ENCODE measurements around the gene PTPN23.

The PTPN23 gene

DNA sequence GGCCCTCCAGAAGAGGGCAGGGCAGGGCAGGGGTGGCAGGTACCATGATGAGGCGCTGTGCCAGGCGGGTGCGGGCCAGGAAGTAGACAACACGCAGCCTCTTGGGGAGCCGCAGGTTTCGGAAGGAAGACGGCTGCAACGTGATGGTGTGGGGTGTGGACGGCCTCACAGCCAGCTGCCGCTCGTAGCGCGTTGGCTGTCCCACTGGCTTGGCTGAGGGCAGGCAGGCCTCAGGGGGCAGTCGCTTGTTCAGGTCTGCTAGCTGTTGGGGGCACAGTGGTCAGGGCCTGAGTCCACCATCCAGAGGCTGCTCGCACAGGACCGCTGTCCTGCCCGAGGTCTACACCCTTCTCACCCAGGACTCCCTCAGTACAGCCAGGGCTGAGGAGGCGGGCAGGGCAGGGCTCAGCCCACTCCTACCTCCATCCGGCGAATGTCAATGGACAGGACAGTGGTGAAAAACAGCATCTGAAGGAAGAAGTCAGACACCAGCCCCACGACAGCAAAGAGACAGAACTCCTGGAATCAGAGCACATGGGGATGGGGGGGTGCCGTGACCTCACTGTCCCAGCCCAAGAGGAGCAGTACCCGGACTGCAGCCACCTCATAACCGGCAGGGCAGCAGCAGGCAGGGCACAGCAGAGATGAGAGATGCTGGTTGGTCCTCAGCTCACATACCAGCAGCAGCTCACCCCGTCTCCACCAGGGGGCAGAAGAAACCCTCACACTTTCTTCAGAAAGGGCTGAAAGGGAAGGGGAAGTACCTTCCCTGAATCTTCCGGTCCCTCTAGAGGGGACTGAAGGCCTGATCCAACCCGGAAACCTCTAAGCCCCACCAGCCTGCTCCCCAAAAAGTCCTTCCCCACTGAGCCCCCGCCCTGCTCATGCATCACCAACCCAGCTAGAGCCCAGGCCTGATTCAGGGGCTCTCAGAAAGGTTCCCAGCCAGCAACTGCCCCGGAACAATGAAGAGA, 40.0 kb downstream of the PTPN23 start:
- DNase-seq (ENCODE audit: low read depth in 3 of 3): peak; percentile 78 to 91 (median 80)

DNA sequence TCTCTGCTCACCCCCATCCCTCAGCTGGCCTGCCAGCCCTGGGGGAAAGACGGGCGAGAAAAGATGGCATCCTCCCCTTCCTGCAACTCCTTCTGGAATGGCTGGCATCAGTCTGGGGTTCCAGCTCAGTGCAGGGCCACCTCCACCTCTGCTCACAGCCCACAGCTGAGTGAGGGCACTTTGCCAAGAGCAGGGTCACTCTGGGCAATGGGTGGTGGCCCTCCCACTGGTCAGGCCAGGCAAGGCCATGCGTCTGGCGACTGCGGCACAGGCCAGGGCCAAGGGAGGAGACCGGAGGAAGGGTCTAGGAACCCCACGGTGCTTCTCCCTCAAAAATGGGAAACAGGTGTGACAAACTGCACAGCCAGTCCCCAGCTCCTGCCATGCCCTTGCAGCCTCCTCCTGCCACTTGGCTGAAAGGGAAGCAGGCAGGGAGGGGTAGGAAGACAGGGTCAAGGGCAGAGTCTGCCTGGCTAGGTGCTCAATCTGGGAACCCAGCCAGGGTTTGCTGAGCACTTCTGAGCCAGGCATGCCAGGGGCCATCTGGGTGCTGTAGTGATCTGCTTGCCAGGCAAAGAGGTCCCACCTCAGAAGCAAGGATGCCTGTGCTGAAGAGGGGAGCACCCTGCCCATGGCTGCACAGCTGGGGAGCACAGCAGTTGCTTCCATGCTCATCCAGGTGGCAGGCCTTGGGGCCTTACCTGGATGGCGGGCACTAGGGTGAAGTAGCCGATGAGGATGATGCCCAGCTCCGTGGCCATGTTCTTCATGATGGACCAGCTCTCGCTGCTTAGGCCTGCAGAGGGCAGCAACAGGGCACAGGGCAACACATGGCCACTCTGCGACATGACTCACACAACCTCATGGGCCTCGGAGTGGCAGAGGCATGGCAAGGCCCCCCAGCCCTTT, 41.2 kb downstream of the PTPN23 start:
- no peak for DNase-seq (ENCODE audit: low read depth in 3 of 3)

DNA sequence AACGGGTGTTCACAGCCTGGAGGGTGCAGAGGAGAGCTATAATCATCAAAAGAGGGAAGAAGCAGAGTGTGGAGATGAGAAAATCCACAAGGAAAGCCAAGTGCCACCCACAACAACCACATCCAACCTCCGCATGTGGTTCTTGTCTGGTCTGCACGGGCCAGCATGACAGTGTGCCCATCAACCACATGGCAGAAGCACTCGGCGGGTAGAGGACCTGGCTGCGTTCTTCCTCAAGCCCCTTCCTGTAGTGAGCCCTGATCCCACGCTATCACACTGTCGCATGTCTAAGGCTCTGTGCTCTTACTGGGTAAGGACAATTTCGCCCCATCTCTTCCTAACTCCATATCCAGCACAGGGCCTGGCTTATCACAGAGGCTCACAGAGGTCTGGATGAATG, 41.9 kb downstream of the PTPN23 start:
- DNase-seq (ENCODE audit: low read depth in 3 of 3): no peak

DNA sequence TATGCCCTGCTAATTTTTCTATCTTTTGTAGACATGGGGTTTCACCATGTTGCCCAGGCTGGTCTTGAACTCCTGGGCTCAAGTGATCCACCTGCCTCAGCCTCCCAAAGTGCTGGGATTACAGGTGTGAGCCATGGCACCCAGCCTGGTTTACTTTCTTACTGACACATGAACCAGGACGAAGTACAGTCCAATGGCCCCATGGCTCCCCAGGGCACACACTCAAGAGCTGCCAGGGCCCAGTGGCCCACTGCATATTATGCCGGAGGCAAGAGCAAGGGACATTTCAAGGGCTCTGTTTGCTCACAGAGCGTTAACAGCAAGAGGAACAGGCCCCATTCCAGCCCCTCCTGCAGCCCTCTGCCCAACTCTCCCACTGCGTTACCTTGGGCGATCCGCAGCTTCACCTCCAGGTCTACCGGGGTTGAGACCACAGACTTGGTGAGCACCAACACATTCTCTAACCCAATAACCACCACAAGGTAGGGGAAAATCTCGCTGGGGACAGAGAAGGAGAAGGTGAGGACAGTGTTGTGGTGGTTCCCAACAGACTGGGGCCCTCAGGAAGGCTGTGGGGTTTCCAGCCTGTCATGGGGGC, 42.8 kb downstream of the PTPN23 start:
- DNase-seq (ENCODE audit: low read depth in 3 of 3): no peak

DNA sequence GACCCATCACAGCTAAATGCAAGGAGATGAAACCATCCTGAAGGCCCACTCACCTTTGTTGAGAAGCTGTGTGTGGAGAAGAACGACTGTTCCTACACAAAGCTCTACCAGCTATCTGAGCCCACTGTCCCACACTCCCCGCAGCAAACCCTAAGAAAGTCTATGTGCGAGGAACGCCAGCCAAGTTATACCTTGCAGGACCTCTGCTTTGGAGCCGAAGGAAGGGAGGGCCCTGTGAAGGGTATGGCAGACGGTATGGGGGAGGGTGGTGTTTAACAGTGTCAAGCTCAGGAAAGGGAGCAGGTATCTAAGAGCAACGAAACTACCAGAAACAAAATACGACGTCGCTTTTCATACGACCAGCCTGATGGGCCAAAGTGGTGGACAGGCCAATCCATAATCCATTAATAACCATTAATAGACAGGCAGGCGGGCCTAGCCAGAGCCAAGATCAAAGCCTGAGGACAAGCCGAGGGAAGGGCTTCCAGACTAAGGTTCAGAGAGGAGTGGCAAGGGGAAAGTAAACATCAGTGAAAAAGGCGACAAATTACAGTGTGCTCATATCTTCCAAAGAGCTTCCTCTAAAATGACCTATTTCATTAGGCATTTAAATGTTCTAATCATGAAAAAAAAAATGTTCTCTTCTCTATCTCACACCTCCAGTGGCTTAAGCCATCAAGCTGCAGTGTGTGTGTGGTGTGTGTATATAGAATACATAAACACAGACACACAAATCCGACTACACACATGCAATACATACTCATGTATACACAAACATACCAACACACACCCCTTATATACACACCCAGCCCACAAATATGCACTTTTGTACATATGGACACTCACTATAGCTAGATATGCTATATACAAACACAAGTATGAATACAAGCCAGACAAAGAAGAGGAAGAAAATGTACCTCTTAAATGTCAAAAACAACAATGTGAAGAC, 43.9 kb downstream of the PTPN23 start:
- DNase-seq (ENCODE audit: low read depth in 3 of 3): no peak

DNA sequence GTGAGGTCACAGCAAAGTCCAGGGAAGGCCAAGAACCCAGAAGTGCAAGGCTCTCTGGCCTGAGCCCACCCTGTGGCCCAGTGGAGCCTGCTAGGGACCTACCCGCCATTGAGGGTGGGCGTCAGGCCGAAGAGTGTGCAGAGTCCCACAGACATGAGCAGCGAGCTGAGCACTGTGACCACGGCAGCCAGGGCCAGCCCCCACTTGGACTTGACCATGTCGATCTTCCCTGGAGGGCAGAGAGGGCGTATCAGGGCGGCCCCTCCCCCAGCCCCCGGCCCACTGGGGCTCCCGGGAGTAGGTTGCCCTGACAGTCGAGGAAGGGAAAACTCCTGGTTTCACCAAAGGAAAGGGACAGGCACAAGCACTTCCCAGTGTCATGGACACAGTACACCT, 44.6 kb downstream of the PTPN23 start:
- no peak for DNase-seq (ENCODE audit: low read depth in 3 of 3)

DNA sequence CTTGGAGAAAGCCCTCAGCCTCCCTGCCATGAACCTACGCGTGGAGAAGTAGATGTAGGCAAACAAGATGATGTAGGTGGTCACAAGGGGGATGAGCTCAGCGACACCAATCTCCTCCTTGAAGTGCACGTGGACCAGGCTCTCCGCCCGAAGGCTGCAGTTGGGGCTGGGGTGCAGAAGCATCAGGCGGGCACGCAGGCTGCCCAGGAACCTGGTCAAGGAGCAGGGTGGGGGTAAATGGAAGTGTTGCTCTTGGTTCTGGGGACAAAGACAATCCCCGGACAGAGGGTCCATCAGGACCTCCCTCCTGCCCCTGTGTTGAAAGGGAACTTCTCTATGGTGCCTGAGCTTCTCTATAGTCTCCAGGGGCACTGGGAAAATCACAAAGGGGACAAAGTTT, 45.1 kb downstream of the PTPN23 start:
- no peak for DNase-seq (ENCODE audit: low read depth in 3 of 3)

DNA sequence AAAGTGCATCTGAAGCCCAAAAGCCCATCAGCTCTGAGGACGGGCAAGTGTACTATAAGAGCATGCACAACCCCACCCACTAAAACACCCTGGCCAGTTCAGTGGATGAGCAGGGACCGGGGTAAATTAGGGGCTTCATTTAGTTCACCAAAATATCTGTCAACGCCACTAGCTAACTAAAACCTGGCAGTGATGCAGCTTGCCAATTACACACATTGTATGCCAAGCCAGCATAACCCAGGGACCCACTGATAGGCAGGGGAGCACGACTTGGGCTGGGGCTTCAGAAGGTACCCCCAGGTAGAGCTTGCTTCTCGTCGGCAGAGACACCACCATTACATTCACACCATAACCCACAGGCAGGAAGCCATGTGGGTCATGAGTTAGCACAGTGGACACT, 47.0 kb downstream of the PTPN23 start:
- no peak for DNase-seq (ENCODE audit: low read depth in 3 of 3)

DNA sequence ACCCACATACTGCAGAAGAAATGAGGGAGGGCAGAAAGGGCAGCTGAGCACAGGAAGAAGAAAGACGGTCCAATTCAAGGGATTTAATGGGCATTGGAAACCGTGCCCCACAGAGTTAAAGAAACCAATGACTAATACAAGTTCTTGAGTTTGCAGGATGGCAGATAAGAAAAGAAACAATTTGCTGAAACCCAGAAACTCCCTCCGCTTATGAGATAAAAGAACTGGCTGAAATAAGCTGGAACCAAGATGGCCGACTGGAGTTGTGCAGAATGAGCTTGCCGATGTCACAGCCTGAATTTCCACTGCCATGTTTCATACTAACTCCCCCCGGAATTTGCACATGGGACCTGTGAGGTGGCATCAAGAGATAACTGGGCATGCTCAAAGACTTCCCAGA, 47.8 kb downstream of the PTPN23 start:
- DNase-seq (ENCODE audit: low read depth in 3 of 3): no peak

DNA sequence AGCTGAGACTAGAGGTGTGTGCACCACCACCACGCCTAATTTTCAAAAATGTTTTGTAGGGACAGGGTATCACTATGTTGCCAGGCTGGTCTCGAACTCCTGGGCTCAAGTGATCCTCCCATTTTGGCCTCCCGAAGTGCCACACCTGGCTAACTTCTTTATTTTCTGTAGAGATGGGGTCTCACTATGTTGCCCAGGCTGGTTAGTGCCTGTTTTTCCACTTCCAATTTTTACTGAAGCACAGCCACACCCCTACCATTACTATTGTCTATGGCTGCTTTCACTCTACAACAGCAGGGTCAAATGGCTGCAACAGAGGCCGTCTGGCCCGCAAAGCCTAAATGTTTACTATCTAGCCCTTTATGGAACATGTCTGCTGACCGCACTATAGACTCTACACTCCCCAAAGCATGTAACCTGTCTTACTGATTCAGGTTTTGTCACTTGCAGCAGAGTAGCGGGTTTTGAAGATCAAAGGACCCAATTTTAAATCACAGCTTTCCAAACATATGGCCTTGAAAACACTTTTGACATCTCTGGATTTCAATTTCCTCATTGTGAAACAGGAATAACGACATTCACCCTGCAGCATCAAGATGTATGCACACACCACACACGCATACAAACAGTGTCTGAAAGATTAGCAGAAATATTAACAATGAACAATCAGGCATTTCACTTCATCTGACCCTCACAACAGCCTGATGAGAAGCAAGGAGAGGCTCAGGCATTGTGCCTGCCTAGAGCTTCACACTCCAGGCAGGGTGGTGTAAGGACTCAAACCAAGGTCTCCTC, 48.9 kb downstream of the PTPN23 start:
- DNase-seq (ENCODE audit: low read depth in 3 of 3): no peak

DNA sequence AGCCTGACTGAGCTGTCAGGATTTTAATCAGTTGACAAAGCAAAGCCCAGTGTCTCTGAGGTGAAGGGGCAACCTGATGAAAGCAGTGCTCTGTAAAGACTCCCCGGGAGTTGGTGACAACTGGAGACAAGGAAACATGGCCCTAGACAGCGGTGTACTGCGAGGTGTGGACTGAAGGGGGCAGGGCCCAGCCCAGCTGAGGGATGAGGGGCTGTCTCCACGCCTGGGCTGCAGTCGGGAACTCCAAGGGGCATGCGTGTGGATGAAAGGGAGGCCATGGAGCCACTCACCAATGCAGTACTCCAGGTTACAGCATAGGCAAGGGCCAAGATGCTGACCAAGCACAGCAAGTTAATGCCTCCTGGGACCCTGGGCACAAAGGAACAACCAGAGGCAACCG, 49.8 kb downstream of the PTPN23 start:
- no peak for DNase-seq (ENCODE audit: low read depth in 3 of 3)

DNA sequence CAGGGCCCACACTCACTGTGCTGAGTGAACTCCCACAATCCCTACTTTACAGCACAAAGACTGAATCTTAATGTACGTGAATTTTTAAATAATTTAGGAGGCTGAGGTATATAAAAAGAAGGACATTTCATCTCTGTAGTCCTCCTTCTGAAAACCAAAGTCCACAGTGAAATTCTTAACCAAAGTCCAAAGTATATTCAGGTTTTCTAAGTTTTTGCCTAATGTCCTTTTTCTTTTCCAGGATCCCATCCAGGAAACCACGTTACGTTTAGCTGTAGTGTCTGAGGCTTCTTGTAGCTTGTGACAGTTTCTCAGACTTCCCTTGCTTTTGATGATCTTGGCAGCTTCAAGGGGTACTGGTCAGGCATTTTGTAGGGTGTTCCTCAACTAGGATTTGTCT, 50.4 kb downstream of the PTPN23 start:
- no peak for DNase-seq (ENCODE audit: low read depth in 3 of 3)

DNA sequence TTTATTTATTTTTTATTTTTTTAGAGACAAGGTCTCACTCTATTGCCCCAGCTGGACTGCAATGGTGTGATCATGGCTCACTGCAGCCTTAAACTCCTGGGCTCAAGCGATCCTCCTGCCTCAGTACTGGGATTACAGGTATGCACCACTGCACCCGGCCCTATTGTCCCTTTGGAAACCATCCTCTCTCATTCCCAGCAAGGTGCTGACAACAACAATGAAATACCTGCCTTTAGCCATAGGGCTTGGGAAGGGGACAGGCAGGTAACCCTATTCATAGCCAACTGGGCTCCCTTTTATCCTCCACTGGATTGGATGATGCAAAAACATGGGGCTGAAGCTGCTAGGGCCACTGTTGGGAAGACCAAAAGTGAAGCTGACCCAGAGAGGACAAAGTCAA, 51.9 kb downstream of the PTPN23 start:
- DNase-seq (ENCODE audit: low read depth in 3 of 3): no peak

DNA sequence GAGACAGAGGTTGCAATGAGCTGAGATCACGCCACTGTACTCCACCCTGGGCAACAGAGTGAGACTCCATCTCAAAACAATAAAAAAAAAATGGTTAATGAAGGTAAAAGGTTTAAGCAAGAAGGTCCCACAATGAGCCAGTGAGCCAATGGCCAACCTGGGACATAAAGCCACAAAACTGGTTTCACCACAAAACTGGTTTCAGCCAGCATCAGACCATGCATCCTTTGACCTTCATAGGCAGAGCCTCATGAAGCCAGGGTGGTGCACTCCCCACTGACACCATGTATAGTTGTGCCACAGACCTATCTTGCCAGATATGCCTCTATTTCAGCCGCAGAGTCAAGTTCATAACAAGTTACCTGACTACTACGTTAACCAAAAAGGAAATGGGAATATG, 53.0 kb downstream of the PTPN23 start:
- DNase-seq (ENCODE audit: low read depth in 3 of 3): no peak

DNA sequence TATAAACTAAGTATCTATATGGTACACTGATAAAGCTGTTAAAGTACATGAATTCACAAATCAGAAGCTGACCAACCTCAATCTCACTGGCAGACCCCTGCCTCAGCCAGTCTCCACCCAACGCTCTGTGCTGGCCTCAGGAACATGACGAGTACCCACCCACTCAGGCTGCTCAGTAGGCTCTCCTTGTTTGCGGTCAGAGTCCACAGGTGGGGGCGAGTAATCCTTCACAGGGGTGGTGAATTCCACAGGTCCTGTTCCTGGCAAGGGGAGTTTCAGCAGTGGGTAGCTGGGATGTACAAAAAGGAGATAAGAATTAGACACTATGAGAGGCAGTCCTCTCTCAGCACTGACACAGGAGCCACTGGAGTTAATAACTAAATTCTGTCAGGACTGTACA, 54.0 kb downstream of the PTPN23 start:
- DNase-seq (ENCODE audit: low read depth in 3 of 3): no peak

DNA sequence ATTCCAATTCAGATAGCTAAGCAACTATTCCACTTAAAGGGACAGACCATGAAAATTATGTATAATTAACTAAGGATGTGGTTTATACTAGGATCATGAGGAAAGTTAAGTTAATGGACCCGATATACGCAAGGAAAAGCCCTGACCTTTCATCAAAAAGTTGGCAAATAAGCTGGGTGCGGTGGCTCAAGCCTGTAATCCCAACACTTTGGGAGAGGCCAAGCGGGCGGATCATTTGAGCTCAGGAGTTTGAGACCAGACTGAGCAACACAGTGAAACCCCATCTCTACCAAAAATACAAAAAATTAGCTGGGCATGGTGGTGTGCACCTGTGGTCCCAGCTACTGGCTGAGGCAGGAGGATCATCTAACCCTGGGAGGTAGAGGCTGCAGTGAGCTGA, 55.4 kb downstream of the PTPN23 start:
- DNase-seq (ENCODE audit: low read depth in 3 of 3): no peak

DNA sequence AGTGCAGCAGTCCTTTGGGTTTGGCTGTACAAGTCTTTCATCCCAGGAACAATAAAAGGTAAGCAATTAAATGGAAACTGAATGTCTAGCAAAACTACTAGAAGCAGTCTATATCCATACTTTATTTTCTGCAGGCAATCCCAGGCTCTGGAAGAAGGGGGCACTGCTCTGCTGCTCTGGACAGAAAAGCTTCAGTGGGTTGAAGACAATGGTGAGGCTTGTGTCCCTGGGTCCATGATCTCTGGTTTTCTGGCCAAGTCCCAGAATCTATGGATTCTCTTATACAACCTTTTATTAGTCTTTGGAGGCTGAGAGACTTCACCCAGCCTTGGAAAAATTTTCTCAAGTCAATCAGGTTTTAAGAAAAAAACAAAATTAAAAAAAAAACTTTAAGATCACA, 59.3 kb downstream of the PTPN23 start:
- no peak for DNase-seq (ENCODE audit: low read depth in 3 of 3)

DNA sequence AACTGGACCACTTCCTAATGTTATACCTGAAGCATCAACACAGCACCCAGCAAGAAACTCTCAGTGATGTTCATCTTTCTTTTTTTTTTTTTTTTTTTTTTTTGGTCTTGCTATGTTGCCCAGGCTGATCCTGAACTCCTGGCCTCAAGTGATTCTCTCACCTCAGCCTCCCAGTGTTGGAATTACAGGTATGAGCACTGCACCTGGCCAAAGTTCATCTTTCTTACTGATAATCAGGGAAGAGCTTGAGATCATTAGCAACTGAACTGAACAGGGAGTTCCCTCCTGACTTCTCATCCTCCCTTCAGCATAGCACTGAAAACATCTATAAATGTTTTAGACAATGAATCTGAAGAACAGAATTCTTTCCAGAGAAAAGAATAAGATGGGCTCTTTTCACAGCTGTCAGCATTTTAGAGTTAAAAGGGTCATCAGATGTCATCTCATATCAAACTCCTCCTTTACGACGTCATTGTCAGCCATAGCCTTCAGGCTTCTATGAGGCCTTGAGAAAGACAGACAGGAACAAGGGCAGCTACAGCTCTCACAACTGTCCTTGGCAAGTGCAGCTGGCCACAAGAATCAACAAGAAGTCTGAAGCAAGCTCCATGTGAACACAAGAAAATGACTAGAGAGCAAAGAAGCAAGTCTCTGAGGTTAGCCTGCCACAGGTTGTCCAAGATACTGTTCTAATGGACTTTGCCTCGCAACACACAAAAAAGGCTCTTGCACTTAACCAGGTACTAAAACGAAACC, 61.2 kb downstream of the PTPN23 start:
- DNase-seq (ENCODE audit: low read depth in 3 of 3): no peak

DNA sequence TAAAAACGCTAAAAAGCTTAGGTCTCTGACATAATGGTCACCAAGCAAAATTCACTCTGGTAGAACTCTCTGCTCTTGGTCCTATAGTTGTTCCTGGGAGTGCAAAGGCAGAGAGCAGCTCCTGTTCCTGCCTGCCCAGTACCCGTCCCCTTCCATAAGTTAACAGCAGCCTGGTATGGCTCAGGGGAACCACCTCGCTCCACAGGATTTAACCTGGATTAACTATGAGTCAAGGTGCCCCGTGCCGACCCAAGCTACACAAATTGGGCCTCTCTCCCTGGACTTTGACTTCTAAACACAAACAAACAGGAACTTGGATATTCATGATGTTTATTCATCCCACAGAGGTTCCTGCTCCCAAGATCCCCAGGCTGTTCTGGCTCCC, 62.8 kb downstream of the PTPN23 start:
- DNase-seq (ENCODE audit: low read depth in 3 of 3): no peak

DNA sequence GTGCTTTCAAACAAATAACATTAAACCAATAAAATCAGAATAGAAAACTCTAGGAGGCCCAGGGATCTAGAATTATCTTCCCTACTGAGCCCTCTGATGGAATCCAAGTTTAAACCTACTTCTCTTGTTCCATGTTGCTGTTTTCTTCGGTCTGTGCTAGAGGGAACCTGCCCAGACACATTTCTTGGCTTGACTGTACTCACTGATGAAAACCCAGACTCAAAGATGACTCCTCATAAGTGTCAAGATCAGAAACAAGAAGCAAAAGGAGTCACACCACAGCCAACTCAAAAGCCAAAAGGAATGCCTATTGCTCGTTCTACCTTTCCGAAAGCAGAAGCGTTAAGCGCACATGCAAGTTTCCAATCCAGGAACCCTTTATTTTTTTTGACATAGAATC, 63.3 kb downstream of the PTPN23 start:
- no peak for DNase-seq (ENCODE audit: low read depth in 3 of 3)
